ENCODE results near the gene ANKAR. TPM values are rescaled to one million over a fixed set of nuclear protein-coding genes. Genes with fewer than 3 reads are reported as not detected.
"Not testable (repeated sequence)": the region's sequence is repeated elsewhere in the genome, so short reads cannot be mapped to it uniquely, and the experiment has no call there.

ANKAR gene
- total RNA-seq, 1 donor = 13.9 TPM

GRCh38 chr2:189673661-189674373 lies 653 bp upstream of the ANKAR start:
- no peaks in the 10 kb centered on the region for H3K9me3 ChIP-seq (ENCODE audit: low read depth, low read length)
- peak overlapping the region; percentile 58 for H3K4me3 ChIP-seq (ENCODE audit: low read length)
- H3K4me1 ChIP-seq (ENCODE audit: insufficient read depth, low read length) = peaks cover 21% of the 10 kb centered on the region
- H3K27me3 ChIP-seq (ENCODE audit: insufficient read depth, low read length) = no peaks in the 10 kb centered on the region

- H3K9me3 ChIP-seq (ENCODE audit: low read depth, low read length) = no peaks in the 10 kb centered on the region
- peaks cover 25% of the 10 kb centered on the region for H3K4me1 ChIP-seq (ENCODE audit: insufficient read depth, low read length)
- no peak overlapping the region for H3K4me3 ChIP-seq (ENCODE audit: low read length)
- H3K27me3 ChIP-seq (ENCODE audit: insufficient read depth, low read length) = no peaks in the 10 kb centered on the region
Measured at GRCh38 chr2:189676471-189676870, 2.0 kb downstream of the ANKAR start.

GRCh38 chr2:189679226-189679625 lies 4.8 kb downstream of the ANKAR start:
- Histone ChIP-seq H3K4me3 (ENCODE audit: low read length) (no peak overlapping the region), H3K4me1 (ENCODE audit: insufficient read depth, low read length) (peaks cover 17% of the 10 kb centered on the region), H3K9me3 (ENCODE audit: low read depth, low read length) (no peaks in the 10 kb centered on the region), H3K27me3 (ENCODE audit: insufficient read depth, low read length) (no peaks in the 10 kb centered on the region)

GRCh38 chr2:189681203-189681602 lies 6.7 kb downstream of the ANKAR start:
- H3K4me3 ChIP-seq (ENCODE audit: low read length) = no peak overlapping the region
- no peaks in the 10 kb centered on the region for H3K27me3 ChIP-seq (ENCODE audit: insufficient read depth, low read length)
- H3K4me1 ChIP-seq (ENCODE audit: insufficient read depth, low read length) = peaks cover 10% of the 10 kb centered on the region
- H3K9me3 ChIP-seq (ENCODE audit: low read depth, low read length) = no peaks in the 10 kb centered on the region

- Histone ChIP-seq H3K4me3 (ENCODE audit: low read length) (no peak overlapping the region), H3K9me3 (ENCODE audit: low read depth, low read length) (no peaks in the 10 kb centered on the region), H3K4me1 (ENCODE audit: insufficient read depth, low read length) (peaks cover 10% of the 10 kb centered on the region), H3K27me3 (ENCODE audit: insufficient read depth, low read length) (no peaks in the 10 kb centered on the region)
Measured at GRCh38 chr2:189681903-189682302, 7.4 kb downstream of the ANKAR start.

GRCh38 chr2:189683348-189683747 lies 8.9 kb downstream of the ANKAR start:
- Histone ChIP-seq H3K4me3 (ENCODE audit: low read length) (no peak overlapping the region), H3K4me1 (ENCODE audit: insufficient read depth, low read length) (peaks cover 10% of the 10 kb centered on the region), H3K9me3 (ENCODE audit: low read depth, low read length) (no peaks in the 10 kb centered on the region), H3K27me3 (ENCODE audit: insufficient read depth, low read length) (no peaks in the 10 kb centered on the region)

- no peak overlapping the region for H3K4me3 ChIP-seq (ENCODE audit: low read length)
- H3K9me3 ChIP-seq (ENCODE audit: low read depth, low read length) = no peaks in the 10 kb centered on the region
- no peaks in the 10 kb centered on the region for H3K27me3 ChIP-seq (ENCODE audit: insufficient read depth, low read length)
- H3K4me1 ChIP-seq (ENCODE audit: insufficient read depth, low read length) = peaks cover 10% of the 10 kb centered on the region
Measured at GRCh38 chr2:189684811-189685210, 10.3 kb downstream of the ANKAR start.

- Histone ChIP-seq H3K27me3 (ENCODE audit: insufficient read depth, low read length) (no peaks in the 10 kb centered on the region), H3K4me3 (ENCODE audit: low read length) (no peak overlapping the region), H3K9me3 (ENCODE audit: low read depth, low read length) (no peaks in the 10 kb centered on the region), H3K4me1 (ENCODE audit: insufficient read depth, low read length) (peaks cover 10% of the 10 kb centered on the region)
Measured at GRCh38 chr2:189685540-189686229, 11.2 kb downstream of the ANKAR start.

GRCh38 chr2:189687796-189688195 lies 13.3 kb downstream of the ANKAR start:
- not testable (repeated sequence) for H3K4me3 ChIP-seq (ENCODE audit: low read length); H3K27me3 ChIP-seq (ENCODE audit: insufficient read depth, low read length); H3K9me3 ChIP-seq (ENCODE audit: low read depth, low read length); H3K4me1 ChIP-seq (ENCODE audit: insufficient read depth, low read length)

- no peaks in the 10 kb centered on the region for H3K4me1 ChIP-seq (ENCODE audit: insufficient read depth, low read length)
- H3K4me3 ChIP-seq (ENCODE audit: low read length) = no peak overlapping the region
- no peaks in the 10 kb centered on the region for H3K27me3 ChIP-seq (ENCODE audit: insufficient read depth, low read length)
Measured at GRCh38 chr2:189696223-189696622, 21.8 kb downstream of the ANKAR start.

GRCh38 chr2:189698020-189698887 lies 23.8 kb downstream of the ANKAR start:
- H3K4me3 ChIP-seq (ENCODE audit: low read length) = no peak overlapping the region
- H3K9me3 ChIP-seq (ENCODE audit: low read depth, low read length) = no peaks in the 10 kb centered on the region
- H3K4me1 ChIP-seq (ENCODE audit: insufficient read depth, low read length) = no peaks in the 10 kb centered on the region
- H3K27me3 ChIP-seq (ENCODE audit: insufficient read depth, low read length) = no peaks in the 10 kb centered on the region

More at GRCh38 chr2:189696223-189696622, 21.8 kb downstream of the ANKAR start:
- no peaks in the 10 kb centered on the region for H3K9me3 ChIP-seq (ENCODE audit: low read depth, low read length)

GRCh38 chr2:189700681-189701080 lies 26.2 kb downstream of the ANKAR start:
- Histone ChIP-seq H3K4me3 (ENCODE audit: low read length) (no peak overlapping the region), H3K27me3 (ENCODE audit: insufficient read depth, low read length) (no peaks in the 10 kb centered on the region), H3K4me1 (ENCODE audit: insufficient read depth, low read length) (no peaks in the 10 kb centered on the region), H3K9me3 (ENCODE audit: low read depth, low read length) (no peaks in the 10 kb centered on the region)

- H3K4me3 ChIP-seq (ENCODE audit: low read length) = no peak overlapping the region
- no peaks in the 10 kb centered on the region for H3K27me3 ChIP-seq (ENCODE audit: insufficient read depth, low read length)
- no peaks in the 10 kb centered on the region for H3K9me3 ChIP-seq (ENCODE audit: low read depth, low read length)
- no peaks in the 10 kb centered on the region for H3K4me1 ChIP-seq (ENCODE audit: insufficient read depth, low read length)
Measured at GRCh38 chr2:189702071-189702470, 27.6 kb downstream of the ANKAR start.

GRCh38 chr2:189709501-189710221 lies 35.2 kb downstream of the ANKAR start:
- Histone ChIP-seq H3K4me3 (ENCODE audit: low read length) (no peak overlapping the region), H3K4me1 (ENCODE audit: insufficient read depth, low read length) (no peaks in the 10 kb centered on the region), H3K9me3 (ENCODE audit: low read depth, low read length) (no peaks in the 10 kb centered on the region), H3K27me3 (ENCODE audit: insufficient read depth, low read length) (no peaks in the 10 kb centered on the region)

GRCh38 chr2:189717593-189717992 lies 43.1 kb downstream of the ANKAR start:
- not testable (repeated sequence) for H3K4me3 ChIP-seq (ENCODE audit: low read length); H3K27me3 ChIP-seq (ENCODE audit: insufficient read depth, low read length); H3K9me3 ChIP-seq (ENCODE audit: low read depth, low read length); H3K4me1 ChIP-seq (ENCODE audit: insufficient read depth, low read length)
